ENCODE data around the gene UBR7.

- no peak for TF ChIP-seq CTCF (conservative IDR thresholded peaks at IDR 0.05; ENCODE audit: low read length)
- no peak for TF ChIP-seq EZH2phosphoT487 (IDR thresholded peaks at IDR 0.05; ENCODE audit: borderline replicate concordance)
These were observed 61.4 kb downstream of the UBR7 start for GRCh38 chr14:93268406-93268805.
